Measurements from ENCODE around the gene RSRC2. TPM values are rescaled to one million over a fixed set of nuclear protein-coding genes. Genes with fewer than 3 reads are reported as not detected.
"Not testable (repeated sequence)": the region's sequence is repeated elsewhere in the genome, so short reads cannot be mapped to it uniquely, and the experiment has no call there.

The RSRC2 gene
- total RNA-seq (100 to 1,000 TPM; 339 to 341 TPM), total RNA-seq (126 to 547 (median 197) reads per million in 172 experiments)
- 96.6 TPM for polyA plus RNA-seq (2013, experiment 1 of 2)
- polyA plus RNA-seq (2013, experiment 2 of 2) = 153 TPM

- ChIA-PET POLR2A (interaction anchor here (0.6 to 8.9 kb wide), 35 partner anchors 9 to 1175 kb away, joined by 3 to 208 read pairs (median 4); partner anchors contain the start of genes B3GNT4, CLIP1, DENR and DIABLO), CTCF (interaction anchor here (1.0 to 2.6 kb wide), 3 partner anchors 12 to 226 kb away, joined by 3 to 22 read pairs (median 6); partner anchors contain the start of genes DENR and ZCCHC8)
- Mint-ChIP-seq H3K36me3 (ENCODE audit: low read depth) (peaks cover 39% of the 10 kb centered on the region), H3K4me1 (ENCODE audit: low read depth) (peaks cover 36% of the 10 kb centered on the region), H3K4me3 (no peak within 1 kb of the TSS), H3K9me3 (no peaks in the 10 kb centered on the region), H3K27ac (no peak within 1 kb of the TSS), H3K27me3 (no peaks in the 10 kb centered on the region)
- no peaks in the 10 kb centered on the region for H3K27me3 ChIP-seq (ENCODE audit: control insufficient read depth in 1 of 2, insufficient read depth in 2 of 2, low read length in 2 of 2)
- peaks cover 21% of the 10 kb centered on the region for H3K4me1 ChIP-seq (ENCODE audit: insufficient read depth, low read length)
- H3K27ac ChIP-seq (ENCODE audit: low read depth in 1 of 2, low read length in 2 of 2) = peak within 1 kb of the TSS; percentile 98 to 99
- H3K4me3 ChIP-seq (ENCODE audit: low read length) = peak within 1 kb of the TSS; percentile 97
- H3K36me3 ChIP-seq (ENCODE audit: insufficient read depth, low read length) = peaks cover 30% of the 10 kb centered on the region
- intact Hi-C loops (cut with DNase I, micrococcal nuclease) = loop anchor here (1.0 to 10.0 kb wide), 9 partner anchors 26 to 1075 kb away; partner anchors contain the start of genes DENR (in 2 of the 2), DDX55 (in 1 of the 2), DIABLO (in 1 of the 2) and MPHOSPH9 (in 1 of the 2)
- no peak for TF ChIP-seq CTCF (IDR thresholded peaks at IDR 0.05)
- H3K9me3 ChIP-seq (ENCODE audit: control insufficient read depth in 1 of 2, insufficient read depth in 1 of 2, low read length in 2 of 2) = no peaks in the 10 kb centered on the region
- ATAC-seq (ENCODE audit: poor library complexity) (peak; percentile 90), DNase-seq (peak; percentile 93 to 100 (median 96))
These were observed at the start of gene RSRC2, which contains the start of gene KNTC1 for GRCh38 chr12:122526683-122527477. Gene RSRC2 (minus strand): TSS chr12:122526936. CDS start chr12:122526853, 83 bp downstream. Gene KNTC1 (plus strand): TSS chr12:122527249. CDS start chr12:122530064, 2,815 bp downstream.

- ChIA-PET POLR2A (no interaction called here), CTCF (no interaction called here)
These were observed 45.1 kb upstream of the RSRC2 start for GRCh38 chr12:122571821-122572220.

GRCh38 chr12:122570006-122570405, 43.3 kb upstream of the RSRC2 start:
- H3K4me1 Mint-ChIP-seq (ENCODE audit: low read depth); H3K4me1 ChIP-seq (ENCODE audit: insufficient read depth, low read length); H3K27me3 ChIP-seq (ENCODE audit: control insufficient read depth in 1 of 2, insufficient read depth in 2 of 2, low read length in 2 of 2); DNase-seq; ATAC-seq (ENCODE audit: poor library complexity); POLR2A ChIA-PET; H3K4me3 Mint-ChIP-seq; H3K27ac ChIP-seq (ENCODE audit: low read depth in 1 of 2, low read length in 2 of 2); H3K9me3 Mint-ChIP-seq; H3K27ac Mint-ChIP-seq; H3K27me3 Mint-ChIP-seq; H3K4me3 ChIP-seq (ENCODE audit: low read length); H3K9me3 ChIP-seq (ENCODE audit: control insufficient read depth in 1 of 2, insufficient read depth in 1 of 2, low read length in 2 of 2); CTCF ChIA-PET; intact Hi-C loops (cut with DNase I, micrococcal nuclease): not testable (repeated sequence)
- peaks cover 42% of the 10 kb centered on the region for H3K36me3 Mint-ChIP-seq (ENCODE audit: low read depth)
- H3K36me3 ChIP-seq (ENCODE audit: insufficient read depth, low read length) = peaks cover 27% of the 10 kb centered on the region

More at GRCh38 chr12:122571821-122572220, 45.1 kb upstream of the RSRC2 start:
- Histone ChIP-seq H3K27ac (ENCODE audit: low read depth in 1 of 2, low read length in 2 of 2) (no peak overlapping the region), H3K36me3 (ENCODE audit: insufficient read depth, low read length) (peaks cover 34% of the 10 kb centered on the region), H3K27me3 (ENCODE audit: control insufficient read depth in 1 of 2, insufficient read depth in 2 of 2, low read length in 2 of 2) (no peaks in the 10 kb centered on the region), H3K9me3 (ENCODE audit: control insufficient read depth in 1 of 2, insufficient read depth in 1 of 2, low read length in 2 of 2) (no peaks in the 10 kb centered on the region), H3K4me3 (ENCODE audit: low read length) (no peak overlapping the region), H3K4me1 (ENCODE audit: insufficient read depth, low read length) (no peaks in the 10 kb centered on the region)
- Mint-ChIP-seq H3K27ac (no peak overlapping the region), H3K36me3 (ENCODE audit: low read depth) (peaks cover 52% of the 10 kb centered on the region), H3K9me3 (no peaks in the 10 kb centered on the region), H3K4me3 (no peak overlapping the region), H3K4me1 (ENCODE audit: low read depth) (no peaks in the 10 kb centered on the region), H3K27me3 (no peaks in the 10 kb centered on the region)
- ATAC-seq (ENCODE audit: poor library complexity) (no peak), DNase-seq (no peak)
- intact Hi-C loops (cut with DNase I, micrococcal nuclease) = no loop called here
- TF ChIP-seq CTCF (IDR thresholded peaks at IDR 0.05) = no peak
